CD4-positive, alpha-beta T cell treated with Interleukin-2 at 100 ng/mL for 4 hours (primary cell): Measurements from ENCODE around the gene GCK.

Experiments used
- DNase-seq: peaks from one replicate; pipeline ENCODE4 v3.0.0-alpha.2; 2020; ENCODE audit warnings: low spot score

Gene GCK

GRCh38 chr7:44189286-44189992 lies at the start of gene GCK:
Gene GCK (minus strand): TSS chr7:44189439. CDS start chr7:44188953, 486 bp downstream.
- no peak for DNase-seq

- DNase-seq = no peak
Observed at GRCh38 chr7:44238116-44238695, 49.0 kb upstream of the GCK start.

- DNase-seq = no peak
Observed at GRCh38 chr7:44237696-44238095, 48.5 kb upstream of the GCK start.

GRCh38 chr7:44236333-44236728 lies 47.1 kb upstream of the GCK start:
- DNase-seq = no peak

- DNase-seq = no peak
Observed at GRCh38 chr7:44235582-44236332, 46.5 kb upstream of the GCK start.

GRCh38 chr7:44235066-44235465 lies 45.8 kb upstream of the GCK start:
- DNase-seq = no peak

GRCh38 chr7:44232901-44233715 lies 43.9 kb upstream of the GCK start:
- no peak for DNase-seq

- DNase-seq = no peak
Observed at GRCh38 chr7:44232396-44232795, 43.2 kb upstream of the GCK start.

- DNase-seq = no peak
Observed at GRCh38 chr7:44231088-44231487, 41.8 kb upstream of the GCK start.

- DNase-seq = no peak
Observed at GRCh38 chr7:44230286-44230685, 41.0 kb upstream of the GCK start.

- no peak for DNase-seq
Observed at GRCh38 chr7:44229546-44230105, 40.4 kb upstream of the GCK start.

- DNase-seq = no peak
Observed at GRCh38 chr7:44228571-44229350, 39.5 kb upstream of the GCK start.

- no peak for DNase-seq
Observed at GRCh38 chr7:44227911-44228310, 38.7 kb upstream of the GCK start.

GRCh38 chr7:44226396-44226753 lies 37.1 kb upstream of the GCK start:
- DNase-seq = no peak

- DNase-seq = no peak
Observed at GRCh38 chr7:44225566-44226395, 36.5 kb upstream of the GCK start.

- no peak for DNase-seq
Observed at GRCh38 chr7:44224974-44225565, 35.8 kb upstream of the GCK start.

- no peak for DNase-seq
Observed at GRCh38 chr7:44224080-44224973, 35.1 kb upstream of the GCK start.

GRCh38 chr7:44223362-44224079 lies 34.3 kb upstream of the GCK start:
- DNase-seq = no peak
